ENCODE data around the gene CAMK2D.
"Not testable (repeated sequence)": the region's sequence is repeated elsewhere in the genome, so short reads cannot be mapped to it uniquely, and the experiment has no call there.

The CAMK2D gene

GRCh38 chr4:113764720-113765264, 3.3 kb upstream of the CAMK2D start:
- peaks cover 0 to 11% (median 2%) of the 10 kb centered on the region in 5 experiments for H3K27me3 ChIP-seq (replicated peaks in 2 of 5; ENCODE audit: control insufficient read depth in 4 of 5, insufficient read depth in 5 of 5, low read length in 4 of 5)
- no peak for DNase-seq
- no peaks in the 10 kb centered on the region for H3K36me3 ChIP-seq (ENCODE audit: control insufficient read depth in 4 of 4, insufficient read depth in 4 of 4, low read length in 3 of 4)
- CTCF ChIA-PET, result interaction anchor here (0.7 kb wide), 2 partner anchors 136 to 188 kb away, joined by 3 to 5 read pairs; no protein-coding TSS in a partner anchor
- POLR2A ChIA-PET, result no interaction called here
- H3K9me3 ChIP-seq (ENCODE audit: control extremely low read depth in 1 of 5, control insufficient read depth in 4 of 5, insufficient read depth in 2 of 5, low read depth in 1 of 5, low read length in 4 of 5), result no peaks in the 10 kb centered on the region
- no peak overlapping the region for H3K4me3 ChIP-seq (ENCODE audit: control insufficient read depth in 1 of 7, extremely low read depth in 1 of 7, insufficient read depth in 4 of 7, low read depth in 2 of 7, low read length in 6 of 7)
- H3K4me1 ChIP-seq (ENCODE audit: control extremely low read depth in 1 of 4, control insufficient read depth in 4 of 4, insufficient read depth in 4 of 4, low read length in 3 of 4), result peaks cover 4 to 32% (median 27%) of the 10 kb centered on the region in 4 experiments
- WGBS (ENCODE audit: insufficient coverage), result 100% methylated on average over 1 of the region's 1 CpG
- no peak overlapping the region for H3K27ac ChIP-seq (ENCODE audit: insufficient read depth in 1 of 2, low read depth in 1 of 2, low read length in 2 of 2, poor library complexity in 1 of 2, severe bottlenecking in 2 of 2)

GRCh38 chr4:113763923-113764322, 2.4 kb upstream of the CAMK2D start:
- H3K27ac ChIP-seq (ENCODE audit: insufficient read depth in 1 of 2, low read depth in 1 of 2, low read length in 2 of 2, poor library complexity in 1 of 2, severe bottlenecking in 2 of 2); H3K9me3 ChIP-seq (ENCODE audit: control extremely low read depth in 1 of 5, control insufficient read depth in 4 of 5, insufficient read depth in 2 of 5, low read depth in 1 of 5, low read length in 4 of 5); H3K36me3 ChIP-seq (ENCODE audit: control insufficient read depth in 4 of 4, insufficient read depth in 4 of 4, low read length in 3 of 4); H3K4me3 ChIP-seq (ENCODE audit: control insufficient read depth in 1 of 7, extremely low read depth in 1 of 7, insufficient read depth in 4 of 7, low read depth in 2 of 7, low read length in 6 of 7); DNase-seq; POLR2A ChIA-PET: not testable (repeated sequence)
- CTCF ChIA-PET, result interaction anchor here (0.7 kb wide), 2 partner anchors 137 to 189 kb away, joined by 3 to 5 read pairs; no protein-coding TSS in a partner anchor
- Histone ChIP-seq H3K27me3 (replicated peaks in 2 of 5; ENCODE audit: control insufficient read depth in 4 of 5, insufficient read depth in 5 of 5, low read length in 4 of 5) (peaks cover 0 to 19% (median 5%) of the 10 kb centered on the region in 5 experiments), H3K4me1 (ENCODE audit: control extremely low read depth in 1 of 4, control insufficient read depth in 4 of 4, insufficient read depth in 4 of 4, low read length in 3 of 4) (peaks cover 6 to 32% (median 28%) of the 10 kb centered on the region in 4 experiments)
- 98% methylated on average over 9 of the region's 12 CpGs for WGBS (ENCODE audit: insufficient coverage)

- peaks cover 6 to 32% (median 28%) of the 10 kb centered on the region in 4 experiments for H3K4me1 ChIP-seq (ENCODE audit: control extremely low read depth in 1 of 4, control insufficient read depth in 4 of 4, insufficient read depth in 4 of 4, low read length in 3 of 4)
- ChIA-PET POLR2A (no interaction called here), CTCF (no interaction called here)
- DNase-seq, result no peak
- peak overlapping the region; percentile 80 to 87 for H3K27ac ChIP-seq (ENCODE audit: insufficient read depth in 1 of 2, low read depth in 1 of 2, low read length in 2 of 2, poor library complexity in 1 of 2, severe bottlenecking in 2 of 2)
- WGBS (ENCODE audit: insufficient coverage), result 21% methylated on average over 4 of the region's 6 CpGs
- peaks cover 0 to 28% (median 8%) of the 10 kb centered on the region in 5 experiments for H3K27me3 ChIP-seq (replicated peaks in 2 of 5; ENCODE audit: control insufficient read depth in 4 of 5, insufficient read depth in 5 of 5, low read length in 4 of 5)
- H3K36me3 ChIP-seq (ENCODE audit: control insufficient read depth in 4 of 4, insufficient read depth in 4 of 4, low read length in 3 of 4), result no peaks in the 10 kb centered on the region
- H3K9me3 ChIP-seq (ENCODE audit: control extremely low read depth in 1 of 5, control insufficient read depth in 4 of 5, insufficient read depth in 2 of 5, low read depth in 1 of 5, low read length in 4 of 5), result no peaks in the 10 kb centered on the region
- peak overlapping the region in 6 of 7 experiments; percentile 71 to 92 (median 82) for H3K4me3 ChIP-seq (ENCODE audit: control insufficient read depth in 1 of 7, extremely low read depth in 1 of 7, insufficient read depth in 4 of 7, low read depth in 2 of 7, low read length in 6 of 7)
Measured at GRCh38 chr4:113763029-113763285, 1.4 kb upstream of the CAMK2D start.

- CTCF ChIA-PET, result no interaction called here
- H3K4me3 ChIP-seq (ENCODE audit: control insufficient read depth in 1 of 7, extremely low read depth in 1 of 7, insufficient read depth in 4 of 7, low read depth in 2 of 7, low read length in 6 of 7), result peak overlapping the region; percentile 47 to 92 (median 78)
- POLR2A ChIA-PET, result interaction anchor here (0.5 kb wide), 1 partner anchor 19 kb away, joined by 3 read pairs; no protein-coding TSS in a partner anchor
- H3K27ac ChIP-seq (ENCODE audit: insufficient read depth in 1 of 2, low read depth in 1 of 2, low read length in 2 of 2, poor library complexity in 1 of 2, severe bottlenecking in 2 of 2), result peak overlapping the region; percentile 80 to 87
- WGBS (ENCODE audit: insufficient coverage), result 0% methylated on average over 33 of the region's 38 CpGs
- peak; percentile 100 for DNase-seq
- H3K36me3 ChIP-seq (ENCODE audit: control insufficient read depth in 4 of 4, insufficient read depth in 4 of 4, low read length in 3 of 4), result no peaks in the 10 kb centered on the region
- H3K27me3 ChIP-seq (replicated peaks in 2 of 5; ENCODE audit: control insufficient read depth in 4 of 5, insufficient read depth in 5 of 5, low read length in 4 of 5), result peaks cover 0 to 31% (median 8%) of the 10 kb centered on the region in 5 experiments
- peaks cover 6 to 32% (median 28%) of the 10 kb centered on the region in 4 experiments for H3K4me1 ChIP-seq (ENCODE audit: control extremely low read depth in 1 of 4, control insufficient read depth in 4 of 4, insufficient read depth in 4 of 4, low read length in 3 of 4)
- H3K9me3 ChIP-seq (ENCODE audit: control extremely low read depth in 1 of 5, control insufficient read depth in 4 of 5, insufficient read depth in 2 of 5, low read depth in 1 of 5, low read length in 4 of 5), result no peaks in the 10 kb centered on the region
Measured at GRCh38 chr4:113762186-113763028, 869 bp upstream of the CAMK2D start.

GRCh38 chr4:113760795-113761619, 531 bp downstream of the CAMK2D start:
- ChIA-PET POLR2A (no interaction called here), CTCF (interaction anchor here (1.5 kb wide), 2 partner anchors 10 to 366 kb away, joined by 3 read pairs; no protein-coding TSS in a partner anchor)
- H3K27me3 ChIP-seq (replicated peaks in 2 of 5; ENCODE audit: control insufficient read depth in 4 of 5, insufficient read depth in 5 of 5, low read length in 4 of 5), result peaks cover 0 to 38% (median 8%) of the 10 kb centered on the region in 5 experiments
- no peaks in the 10 kb centered on the region for H3K36me3 ChIP-seq (ENCODE audit: control insufficient read depth in 4 of 4, insufficient read depth in 4 of 4, low read length in 3 of 4)
- under 1% methylated on average over 39 of the region's 64 CpGs for WGBS (ENCODE audit: insufficient coverage)
- peak in 1 of 3 donors; percentile 39 for DNase-seq
- H3K4me3 ChIP-seq (ENCODE audit: control insufficient read depth in 1 of 7, extremely low read depth in 1 of 7, insufficient read depth in 4 of 7, low read depth in 2 of 7, low read length in 6 of 7), result peak overlapping the region; percentile 47 to 92 (median 78)
- no peaks in the 10 kb centered on the region for H3K9me3 ChIP-seq (ENCODE audit: control extremely low read depth in 1 of 5, control insufficient read depth in 4 of 5, insufficient read depth in 2 of 5, low read depth in 1 of 5, low read length in 4 of 5)
- peaks cover 6 to 32% (median 28%) of the 10 kb centered on the region in 4 experiments for H3K4me1 ChIP-seq (ENCODE audit: control extremely low read depth in 1 of 4, control insufficient read depth in 4 of 4, insufficient read depth in 4 of 4, low read length in 3 of 4)
- peak overlapping the region in 1 of 2 experiments; percentile 87 for H3K27ac ChIP-seq (ENCODE audit: insufficient read depth in 1 of 2, low read depth in 1 of 2, low read length in 2 of 2, poor library complexity in 1 of 2, severe bottlenecking in 2 of 2)

- CTCF ChIA-PET, result interaction anchor here (1.5 kb wide), 3 partner anchors 10 to 365 kb away, joined by 3 read pairs; no protein-coding TSS in a partner anchor
- peak overlapping the region in 1 of 2 experiments; percentile 31 for H3K27ac ChIP-seq (ENCODE audit: insufficient read depth in 1 of 2, low read depth in 1 of 2, low read length in 2 of 2, poor library complexity in 1 of 2, severe bottlenecking in 2 of 2)
- 4% methylated on average over 9 of the region's 22 CpGs for WGBS (ENCODE audit: insufficient coverage)
- peak overlapping the region in 6 of 7 experiments; percentile 71 to 92 (median 82) for H3K4me3 ChIP-seq (ENCODE audit: control insufficient read depth in 1 of 7, extremely low read depth in 1 of 7, insufficient read depth in 4 of 7, low read depth in 2 of 7, low read length in 6 of 7)
- peaks cover 0 to 38% (median 8%) of the 10 kb centered on the region in 5 experiments for H3K27me3 ChIP-seq (replicated peaks in 2 of 5; ENCODE audit: control insufficient read depth in 4 of 5, insufficient read depth in 5 of 5, low read length in 4 of 5)
- no peaks in the 10 kb centered on the region for H3K9me3 ChIP-seq (ENCODE audit: control extremely low read depth in 1 of 5, control insufficient read depth in 4 of 5, insufficient read depth in 2 of 5, low read depth in 1 of 5, low read length in 4 of 5)
- DNase-seq, result peak in 2 of 3 donors; percentile 40 to 56
- POLR2A ChIA-PET, result no interaction called here
- H3K36me3 ChIP-seq (ENCODE audit: control insufficient read depth in 4 of 4, insufficient read depth in 4 of 4, low read length in 3 of 4), result no peaks in the 10 kb centered on the region
- peaks cover 6 to 32% (median 28%) of the 10 kb centered on the region in 4 experiments for H3K4me1 ChIP-seq (ENCODE audit: control extremely low read depth in 1 of 4, control insufficient read depth in 4 of 4, insufficient read depth in 4 of 4, low read length in 3 of 4)
Measured at GRCh38 chr4:113760094-113760794, 1.3 kb downstream of the CAMK2D start.
